GM18502 (cell line): ENCODE data around the gene FBXO2.

ENCODE experiments used
- ATAC-seq: cut with Tn5 transposase; IDR thresholded peaks from one replicate; pipeline ENCODE4 v1.9.1; 2021; ENCODE audit warnings: mild to moderate bottlenecking; ENCODE audit not compliant: unreplicated experiment, poor library complexity

The FBXO2 gene

GRCh38 chr1:11602981-11603380, 51.2 kb downstream of the FBXO2 start:
- ATAC-seq, result no peak

- no peak for ATAC-seq
These were observed 51.8 kb downstream of the FBXO2 start for GRCh38 chr1:11602424-11602823.

DNA sequence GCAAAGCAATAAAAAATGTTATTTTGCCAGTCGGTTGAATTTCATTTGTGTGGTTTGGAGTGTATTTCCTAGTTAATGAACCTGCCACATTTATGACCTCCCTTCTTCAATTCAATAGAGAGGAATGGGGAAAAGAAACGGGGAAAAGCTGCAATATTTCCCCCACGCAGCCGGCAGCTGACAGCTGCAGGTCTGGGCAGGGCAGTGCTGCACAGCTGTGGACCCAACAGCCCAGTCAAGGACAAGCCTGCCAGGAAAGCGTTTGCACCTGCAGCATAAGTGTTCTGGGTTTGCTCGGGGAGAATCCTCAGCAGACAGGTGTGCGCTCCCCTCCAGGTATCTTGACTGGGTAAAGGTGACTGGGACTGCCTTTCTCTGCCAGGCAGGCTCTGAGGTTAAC, 53.4 kb downstream of the FBXO2 start:
- no peak for ATAC-seq

DNA sequence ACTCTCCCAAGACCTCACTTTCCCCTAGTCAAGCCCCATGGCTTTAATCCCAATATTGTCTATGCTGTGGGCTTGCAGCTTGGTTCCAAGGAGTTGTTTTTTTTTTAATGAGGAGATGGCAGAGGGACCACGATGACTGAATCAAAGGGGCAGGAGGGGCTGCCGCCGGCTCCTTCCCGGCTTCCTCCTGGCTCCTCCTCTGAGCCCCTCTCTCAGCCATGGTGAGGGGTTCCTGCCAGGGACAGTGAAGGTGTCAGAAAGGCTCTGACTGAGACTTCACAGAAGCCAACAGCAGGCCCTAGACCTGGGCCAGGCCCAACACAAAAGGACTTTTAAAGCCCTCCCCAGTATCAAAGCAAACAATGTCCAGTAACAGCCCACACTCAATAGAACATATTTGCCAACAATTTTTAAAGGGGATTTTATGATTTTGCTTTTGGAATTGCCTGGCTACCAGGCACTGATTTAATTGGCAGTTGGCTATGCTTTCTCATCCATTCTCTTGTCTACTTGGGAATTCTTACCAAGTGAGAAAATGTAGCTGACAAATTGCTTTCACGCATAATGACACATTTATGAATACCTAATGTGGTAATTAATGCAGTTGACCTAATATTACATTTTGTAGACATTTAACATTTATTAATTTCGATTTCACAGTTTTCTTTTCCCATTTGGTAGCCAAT, 54.2 kb downstream of the FBXO2 start:
- no peak for ATAC-seq

- ATAC-seq, result no peak
These were observed 55.8 kb downstream of the FBXO2 start for GRCh38 chr1:11598461-11598860.
